Mucosa of rectum (tissue), 2 donors: ENCODE measurements around the gene SDHC.
A peak's percentile ranks its signal among the peaks of the same experiment; 100 is the strongest.
"Not testable (repeated sequence)": the region's sequence is repeated elsewhere in the genome, so short reads cannot be mapped to it uniquely, and the experiment has no call there.

Experiments used
- H3K27ac ChIP-seq, 2 donors: one replicate each; pipeline ENCODE4 v1.7.0; 2013; ENCODE audit warnings: inconsistent platforms in 2 of 2, low read depth in 2 of 2, low read length in 2 of 2
- H3K27me3 ChIP-seq, 2 donors: one replicate each; pipeline ENCODE4 v1.7.0; 2013; ENCODE audit warnings: low read length in 2 of 2; ENCODE audit not compliant: control insufficient read depth in 2 of 2, insufficient read depth in 2 of 2
- H3K36me3 ChIP-seq, 2 donors: one replicate each; pipeline ENCODE4 v1.7.0; 2013; ENCODE audit warnings: low read length in 2 of 2; ENCODE audit not compliant: control insufficient read depth in 2 of 2, insufficient read depth in 2 of 2
- H3K4me1 ChIP-seq, 2 donors: one replicate each; pipeline ENCODE4 v1.7.0; 2013; ENCODE audit warnings: low read length in 2 of 2, mild to moderate bottlenecking in 1 of 2; ENCODE audit not compliant: control insufficient read depth in 2 of 2, insufficient read depth in 2 of 2
- H3K4me3 ChIP-seq, 2 donors: one replicate each; pipeline ENCODE4 v1.7.0; 2013; ENCODE audit warnings: low read length in 2 of 2
- H3K9ac ChIP-seq, 2 donors: one replicate each; pipeline ENCODE4 v1.7.0; 2013; ENCODE audit warnings: low read length in 2 of 2, low read depth in 1 of 2, mild to moderate bottlenecking in 1 of 2
- H3K9me3 ChIP-seq, 2 donors: one replicate each; pipeline ENCODE4 v1.7.0; 2013; ENCODE audit warnings: low read length in 2 of 2; ENCODE audit not compliant: control insufficient read depth in 2 of 2
- donor health status: healthy.
- donor health status: Normal muscosa, but diverticular disease.

Gene SDHC

DNA sequence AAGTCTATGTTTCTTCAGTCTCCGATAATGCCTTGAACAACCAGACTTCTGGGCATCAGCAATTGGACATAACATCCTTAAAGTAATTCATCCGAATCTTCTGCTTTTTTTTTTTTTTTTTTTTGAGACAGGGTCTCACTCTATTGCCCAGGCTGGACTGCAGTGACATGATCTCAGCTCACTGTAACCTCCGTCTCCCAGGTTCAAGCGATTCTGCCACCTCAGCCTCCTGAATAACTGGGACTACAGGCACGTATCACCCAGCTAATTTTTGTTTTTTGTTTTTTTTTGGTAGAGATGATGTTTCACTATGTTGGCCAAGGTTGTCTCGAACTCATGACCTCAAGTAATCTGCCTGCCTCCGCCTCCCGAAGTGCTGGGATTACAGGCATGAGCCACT is 77.4 kb downstream of the SDHC start:
- Histone ChIP-seq H3K27me3 (no peaks in the 10 kb centered on the region), H3K4me1 (peaks cover 6 to 11% of the 10 kb centered on the region in 2 donors), H3K36me3 (no peaks in the 10 kb centered on the region), H3K27ac (no peak overlapping the region), H3K9me3 (no peaks in the 10 kb centered on the region), H3K4me3 (no peak overlapping the region), H3K9ac (no peak overlapping the region)

DNA sequence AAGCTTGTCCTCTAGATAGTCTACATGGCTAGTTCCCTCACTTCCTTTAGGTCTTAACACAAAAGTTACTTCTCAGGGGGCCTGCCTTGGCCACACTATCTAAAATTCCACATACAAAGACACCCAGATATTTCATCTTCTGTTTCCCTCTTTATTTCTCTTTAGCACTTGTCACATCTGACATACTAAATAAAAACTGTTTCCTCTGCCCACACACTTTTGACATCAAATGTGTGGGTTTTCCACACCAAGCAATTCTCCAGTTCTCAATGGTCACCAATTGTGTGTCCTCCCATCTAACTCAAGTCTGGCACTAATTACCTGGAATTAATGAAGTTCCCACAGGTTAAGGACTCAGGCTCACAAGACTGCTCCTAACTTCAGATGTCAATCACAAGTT is 79.0 kb downstream of the SDHC start:
- no peaks in the 10 kb centered on the region for H3K36me3 ChIP-seq
- H3K4me3 ChIP-seq, result no peak overlapping the region
- peaks cover 6 to 11% of the 10 kb centered on the region in 2 donors for H3K4me1 ChIP-seq
- H3K9me3 ChIP-seq, result no peaks in the 10 kb centered on the region
- H3K27me3 ChIP-seq, result no peaks in the 10 kb centered on the region
- H3K27ac ChIP-seq, result no peak overlapping the region
- H3K9ac ChIP-seq, result no peak overlapping the region

DNA sequence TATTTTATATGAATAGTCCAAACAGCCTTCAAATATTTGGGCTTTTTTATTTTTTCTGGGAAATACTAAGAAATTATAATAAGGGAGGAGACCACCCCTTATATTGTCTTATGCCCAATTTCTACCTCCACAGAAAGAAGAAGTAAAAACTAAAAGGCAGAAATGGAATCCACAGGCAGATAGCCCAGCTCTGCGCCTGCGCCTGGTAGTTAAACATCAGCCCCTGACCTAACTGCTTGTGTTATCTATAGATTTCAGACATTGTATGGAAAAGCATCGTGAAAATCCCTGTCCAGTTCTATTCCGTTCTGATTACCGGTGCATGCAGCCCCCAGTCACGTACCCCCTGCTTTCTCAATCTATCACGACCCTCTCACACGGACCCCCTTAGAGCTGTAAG is 82.9 kb downstream of the SDHC start:
- not testable (repeated sequence) for H3K36me3 ChIP-seq, H3K9me3 ChIP-seq, H3K4me3 ChIP-seq, H3K27me3 ChIP-seq, H3K27ac ChIP-seq, H3K4me1 ChIP-seq, H3K9ac ChIP-seq

DNA sequence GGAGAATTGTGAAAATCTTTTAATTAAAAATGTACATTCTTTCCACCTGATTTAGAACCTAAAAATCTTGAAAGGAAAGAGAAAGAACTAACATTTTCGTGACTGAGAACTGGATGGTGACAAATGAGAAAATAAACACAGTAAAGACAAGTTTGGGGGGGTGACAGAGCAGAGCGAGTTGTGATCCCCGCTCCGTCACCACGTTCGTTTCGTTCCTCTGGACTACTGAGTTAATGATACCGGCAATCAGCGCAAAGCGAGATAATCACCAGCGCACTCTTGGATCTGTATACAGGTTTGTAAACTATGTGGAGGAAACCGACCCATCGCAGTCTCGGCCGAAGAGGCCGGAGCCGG is 84.7 kb downstream of the SDHC start:
- H3K27me3 ChIP-seq, result no peaks in the 10 kb centered on the region
- H3K4me3 ChIP-seq, result peak overlapping the region; percentile 78 to 89
- peaks cover 4% of the 10 kb centered on the region in 2 donors for H3K4me1 ChIP-seq
- H3K9ac ChIP-seq, result peak overlapping the region; percentile 98 to 99
- H3K36me3 ChIP-seq, result no peaks in the 10 kb centered on the region
- H3K9me3 ChIP-seq, result no peaks in the 10 kb centered on the region
- H3K27ac ChIP-seq, result peak overlapping the region; percentile 100

DNA sequence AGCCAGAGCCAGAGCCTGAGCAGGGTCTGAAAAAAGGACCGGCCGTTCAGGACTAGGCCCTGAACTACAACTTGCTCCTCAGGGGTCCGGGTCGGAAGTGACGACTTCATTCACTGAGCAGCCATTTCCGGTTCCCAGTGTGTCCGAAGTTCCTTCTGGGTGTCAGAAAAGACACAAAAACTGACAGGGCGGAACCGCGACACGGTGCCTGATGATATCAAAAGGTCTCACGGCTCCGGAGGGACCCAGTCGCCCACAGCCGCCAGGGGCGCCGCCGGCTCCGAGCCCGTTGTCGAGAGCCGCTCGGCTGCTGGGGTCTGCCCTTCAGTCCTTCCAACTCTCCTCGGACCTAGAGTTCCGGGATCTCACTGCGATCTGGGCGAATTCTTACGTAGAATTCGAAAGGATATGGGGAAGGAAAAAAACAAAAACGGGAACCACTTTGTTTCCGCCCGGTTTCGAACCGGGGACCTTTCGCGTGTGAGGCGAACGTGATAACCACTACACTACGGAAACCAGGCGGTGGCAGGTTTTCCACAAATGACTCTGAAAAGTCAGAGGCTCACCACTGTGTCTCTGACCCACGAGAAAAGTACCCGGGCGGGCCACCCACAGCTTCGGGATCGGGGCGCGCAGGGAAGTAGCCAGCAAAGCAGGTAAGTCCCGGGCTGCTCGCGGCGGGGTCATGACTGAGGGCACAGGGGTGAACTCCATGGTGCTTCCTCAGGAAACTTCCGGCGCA is 85.2 kb downstream of the SDHC start:
- no peaks in the 10 kb centered on the region for H3K36me3 ChIP-seq
- H3K4me3 ChIP-seq, result peak overlapping the region; percentile 78 to 89
- H3K4me1 ChIP-seq, result peaks cover 4% of the 10 kb centered on the region in 2 donors
- no peaks in the 10 kb centered on the region for H3K27me3 ChIP-seq
- H3K9me3 ChIP-seq, result no peaks in the 10 kb centered on the region
- H3K27ac ChIP-seq, result peak overlapping the region; percentile 100
- H3K9ac ChIP-seq, result peak overlapping the region; percentile 98 to 99

DNA sequence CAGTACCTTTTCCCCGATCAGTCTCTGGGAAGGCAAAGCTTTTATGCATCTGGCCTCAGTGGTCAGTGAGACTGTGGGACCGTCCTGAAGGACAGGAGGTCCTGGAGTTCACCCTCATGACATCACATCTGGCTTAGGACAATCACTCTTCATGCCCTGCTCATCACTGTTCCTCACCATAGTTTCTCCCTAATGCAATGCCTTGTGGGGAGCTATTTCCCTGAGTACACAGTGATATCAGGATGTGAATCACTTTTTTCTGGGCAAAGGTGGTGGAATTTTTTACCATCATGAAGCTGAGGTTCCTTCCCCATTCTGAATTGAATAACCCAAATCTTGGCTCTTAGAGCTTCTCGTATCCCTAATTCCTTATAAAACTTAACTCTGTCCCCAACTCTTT is 88.3 kb downstream of the SDHC start:
- no peaks in the 10 kb centered on the region for H3K27me3 ChIP-seq
- no peak overlapping the region for H3K27ac ChIP-seq
- no peaks in the 10 kb centered on the region for H3K36me3 ChIP-seq
- no peak overlapping the region for H3K4me3 ChIP-seq
- no peak overlapping the region for H3K9ac ChIP-seq
- H3K4me1 ChIP-seq, result peaks cover 4% of the 10 kb centered on the region in 2 donors
- H3K9me3 ChIP-seq, result no peaks in the 10 kb centered on the region

DNA sequence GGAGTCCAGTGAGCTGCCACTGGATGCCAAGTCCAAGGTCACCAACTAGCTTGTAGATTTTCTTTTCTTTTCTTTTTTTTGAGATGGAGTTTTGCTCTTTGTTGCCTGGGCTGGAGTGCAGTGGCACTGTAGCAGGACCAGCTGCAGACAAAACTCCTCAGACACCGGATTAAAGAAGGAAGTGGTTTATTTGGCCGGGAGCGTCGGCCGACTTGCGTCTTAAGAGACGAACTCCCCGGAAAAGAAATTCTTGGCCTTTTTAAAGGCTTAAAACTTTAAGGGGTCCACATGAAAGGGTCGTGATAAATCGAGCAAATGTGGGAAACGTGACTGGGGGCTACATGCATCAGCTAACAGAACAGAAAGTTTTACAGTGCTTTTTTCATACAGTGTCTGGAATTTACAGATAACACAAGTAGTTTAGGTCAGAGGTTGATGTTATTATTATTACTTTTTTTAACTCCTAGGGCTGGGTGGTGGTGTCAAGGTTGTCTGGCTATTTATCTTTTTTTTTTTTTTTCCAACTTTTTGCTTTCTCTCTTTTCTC is 89.9 kb downstream of the SDHC start:
- H3K27me3 ChIP-seq, result no peaks in the 10 kb centered on the region
- no peak overlapping the region for H3K9ac ChIP-seq
- no peaks in the 10 kb centered on the region for H3K36me3 ChIP-seq
- no peak overlapping the region for H3K4me3 ChIP-seq
- H3K4me1 ChIP-seq, result peaks cover 2% of the 10 kb centered on the region in 2 donors
- no peaks in the 10 kb centered on the region for H3K9me3 ChIP-seq
- no peak overlapping the region for H3K27ac ChIP-seq

DNA sequence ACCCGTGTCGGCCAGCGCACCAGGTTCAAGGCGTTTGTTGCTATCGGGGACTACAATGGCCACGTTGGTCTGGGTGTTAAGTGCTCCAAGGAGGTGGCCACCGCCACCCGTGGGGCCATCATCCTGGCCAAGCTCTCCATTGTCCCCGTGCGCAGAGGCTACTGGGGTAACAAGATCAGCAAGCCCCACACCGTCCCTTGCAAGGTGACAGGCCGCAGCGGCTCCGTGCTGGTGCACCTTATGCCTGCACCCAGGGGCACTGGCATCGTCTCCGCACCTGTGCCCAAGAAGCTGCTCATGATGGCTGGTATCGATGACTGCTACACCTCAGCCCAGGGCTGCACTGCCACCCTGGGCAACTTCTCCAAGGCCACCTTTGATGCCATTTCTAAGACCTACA is 92.4 kb downstream of the SDHC start:
- not testable (repeated sequence) for H3K27me3 ChIP-seq, H3K9ac ChIP-seq, H3K36me3 ChIP-seq, H3K27ac ChIP-seq, H3K9me3 ChIP-seq, H3K4me1 ChIP-seq, H3K4me3 ChIP-seq

DNA sequence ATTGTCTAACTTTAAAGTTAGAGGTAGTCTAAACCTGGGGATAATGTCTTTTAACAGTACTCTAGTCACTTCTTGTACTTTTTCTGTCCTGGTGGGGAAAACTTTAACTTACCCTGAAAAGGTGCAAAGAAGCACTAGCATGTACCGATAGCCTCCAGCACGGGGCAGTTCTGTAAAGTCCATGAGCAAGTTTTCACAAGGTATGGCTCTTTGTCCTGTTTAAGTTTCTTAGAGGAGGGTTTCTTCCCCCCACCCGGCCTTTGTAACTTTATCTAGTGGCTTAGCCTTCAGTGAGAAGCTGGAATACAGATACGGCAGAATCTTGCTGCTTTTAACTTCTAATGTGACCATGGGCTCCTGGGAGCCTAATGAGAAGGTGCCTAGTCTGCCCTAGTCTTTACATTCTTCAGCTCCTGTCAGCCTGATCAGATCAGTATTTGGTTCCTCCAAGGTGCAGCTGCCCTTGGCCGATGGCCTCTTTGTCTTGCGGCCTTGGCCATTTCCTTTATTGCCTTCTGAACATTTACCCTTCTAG is 93.3 kb downstream of the SDHC start:
- no peak overlapping the region for H3K9ac ChIP-seq

DNA sequence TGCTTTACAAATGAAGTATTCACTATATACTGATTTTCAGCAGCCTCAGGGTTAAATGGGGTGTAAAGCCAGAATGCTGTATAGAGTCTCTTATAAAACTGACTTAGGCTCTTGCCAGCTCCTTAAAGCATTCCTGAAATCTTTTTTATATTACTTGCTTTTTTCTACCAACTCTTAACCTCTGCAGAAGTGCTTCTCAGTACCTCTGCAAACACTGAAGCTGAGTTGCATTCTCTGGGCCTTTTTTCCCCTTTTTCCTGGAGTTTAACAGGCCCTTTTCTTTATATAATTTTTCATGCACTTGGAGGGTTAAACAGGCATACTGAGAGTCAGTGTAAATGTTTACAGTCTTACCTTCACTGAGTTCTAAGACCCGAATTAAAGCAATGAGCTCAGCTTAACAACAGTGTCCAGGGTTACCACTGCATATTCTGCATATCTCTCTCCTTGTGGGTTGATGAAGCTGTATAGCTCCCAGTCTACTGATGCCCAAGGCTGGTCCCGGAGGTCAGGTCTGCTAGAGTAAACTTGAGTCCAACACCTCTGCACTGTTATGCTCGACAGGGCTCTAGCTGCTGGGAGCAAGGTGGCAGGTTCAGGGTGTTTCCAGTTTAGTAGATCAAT is 94.4 kb downstream of the SDHC start:
- no peak overlapping the region for H3K27ac ChIP-seq
- no peak overlapping the region for H3K4me3 ChIP-seq
- H3K9me3 ChIP-seq, result no peaks in the 10 kb centered on the region
- peaks cover 0 to 3% of the 10 kb centered on the region in 2 donors for H3K4me1 ChIP-seq
- H3K36me3 ChIP-seq, result no peaks in the 10 kb centered on the region
- no peaks in the 10 kb centered on the region for H3K27me3 ChIP-seq
- no peak overlapping the region for H3K9ac ChIP-seq

More for the DNA sequence above, 93.3 kb downstream of the SDHC start:
- peaks cover 0 to 3% of the 10 kb centered on the region in 2 donors for H3K4me1 ChIP-seq
- H3K27me3 ChIP-seq, result no peaks in the 10 kb centered on the region
- H3K36me3 ChIP-seq, result no peaks in the 10 kb centered on the region
- no peak overlapping the region for H3K27ac ChIP-seq
- no peak overlapping the region for H3K4me3 ChIP-seq
- no peaks in the 10 kb centered on the region for H3K9me3 ChIP-seq
